M059J (cell line): Measurements from ENCODE around the gene NLRC3. TPM values are rescaled to one million over a fixed set of nuclear protein-coding genes. Genes with fewer than 3 reads are reported as not detected.
"Not testable (repeated sequence)": the region's sequence is repeated elsewhere in the genome, so short reads cannot be mapped to it uniquely, and the experiment has no call there.

Experiments
- DNase-seq: peaks from one replicate; pipeline ENCODE4 v3.0.0-alpha.2; 2012; ENCODE audit warnings: low read depth
- total RNA-seq: library from RNA; depleted of rRNA; stranded (reverse); fragments of >200 nt; shearing (Covaris generic); gene quantifications from 2 replicates; pipeline ENCODE4 v1.2.3, GENCODE V29; 2014; rRNA removed

Gene NLRC3, protein sequence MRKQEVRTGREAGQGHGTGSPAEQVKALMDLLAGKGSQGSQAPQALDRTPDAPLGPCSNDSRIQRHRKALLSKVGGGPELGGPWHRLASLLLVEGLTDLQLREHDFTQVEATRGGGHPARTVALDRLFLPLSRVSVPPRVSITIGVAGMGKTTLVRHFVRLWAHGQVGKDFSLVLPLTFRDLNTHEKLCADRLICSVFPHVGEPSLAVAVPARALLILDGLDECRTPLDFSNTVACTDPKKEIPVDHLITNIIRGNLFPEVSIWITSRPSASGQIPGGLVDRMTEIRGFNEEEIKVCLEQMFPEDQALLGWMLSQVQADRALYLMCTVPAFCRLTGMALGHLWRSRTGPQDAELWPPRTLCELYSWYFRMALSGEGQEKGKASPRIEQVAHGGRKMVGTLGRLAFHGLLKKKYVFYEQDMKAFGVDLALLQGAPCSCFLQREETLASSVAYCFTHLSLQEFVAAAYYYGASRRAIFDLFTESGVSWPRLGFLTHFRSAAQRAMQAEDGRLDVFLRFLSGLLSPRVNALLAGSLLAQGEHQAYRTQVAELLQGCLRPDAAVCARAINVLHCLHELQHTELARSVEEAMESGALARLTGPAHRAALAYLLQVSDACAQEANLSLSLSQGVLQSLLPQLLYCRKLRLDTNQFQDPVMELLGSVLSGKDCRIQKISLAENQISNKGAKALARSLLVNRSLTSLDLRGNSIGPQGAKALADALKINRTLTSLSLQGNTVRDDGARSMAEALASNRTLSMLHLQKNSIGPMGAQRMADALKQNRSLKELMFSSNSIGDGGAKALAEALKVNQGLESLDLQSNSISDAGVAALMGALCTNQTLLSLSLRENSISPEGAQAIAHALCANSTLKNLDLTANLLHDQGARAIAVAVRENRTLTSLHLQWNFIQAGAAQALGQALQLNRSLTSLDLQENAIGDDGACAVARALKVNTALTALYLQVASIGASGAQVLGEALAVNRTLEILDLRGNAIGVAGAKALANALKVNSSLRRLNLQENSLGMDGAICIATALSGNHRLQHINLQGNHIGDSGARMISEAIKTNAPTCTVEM
- not detected in 2 replicates for total RNA-seq

DNA sequence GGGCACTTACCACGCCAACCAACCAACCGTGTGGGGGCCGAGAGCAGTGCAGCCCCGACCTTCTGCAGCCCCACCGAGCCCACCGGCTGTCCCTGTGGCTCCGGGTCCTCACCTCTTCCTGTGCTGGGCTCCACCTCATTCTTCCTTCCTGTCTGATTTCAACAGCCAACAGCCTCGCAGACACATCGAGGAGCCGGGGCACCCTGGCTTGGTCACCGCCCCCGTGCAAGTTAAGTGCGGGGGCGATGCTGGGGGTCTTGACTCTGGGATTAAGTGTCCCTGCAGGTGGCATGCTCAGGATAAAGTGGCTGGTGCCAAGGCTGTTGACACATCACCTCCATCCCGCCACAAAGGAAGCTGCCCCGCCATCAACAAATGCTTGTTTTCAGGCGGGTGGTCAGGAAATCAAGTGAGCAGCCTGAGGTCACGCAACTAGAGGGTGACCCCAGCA lies at the start of gene NLRC3:
TSS of gene NLRC3 (minus strand) at position 102 of the 451 bp plus-strand sequence. CDS start 12,367 bp downstream, outside the sequence.
- DNase-seq: no peak

DNA sequence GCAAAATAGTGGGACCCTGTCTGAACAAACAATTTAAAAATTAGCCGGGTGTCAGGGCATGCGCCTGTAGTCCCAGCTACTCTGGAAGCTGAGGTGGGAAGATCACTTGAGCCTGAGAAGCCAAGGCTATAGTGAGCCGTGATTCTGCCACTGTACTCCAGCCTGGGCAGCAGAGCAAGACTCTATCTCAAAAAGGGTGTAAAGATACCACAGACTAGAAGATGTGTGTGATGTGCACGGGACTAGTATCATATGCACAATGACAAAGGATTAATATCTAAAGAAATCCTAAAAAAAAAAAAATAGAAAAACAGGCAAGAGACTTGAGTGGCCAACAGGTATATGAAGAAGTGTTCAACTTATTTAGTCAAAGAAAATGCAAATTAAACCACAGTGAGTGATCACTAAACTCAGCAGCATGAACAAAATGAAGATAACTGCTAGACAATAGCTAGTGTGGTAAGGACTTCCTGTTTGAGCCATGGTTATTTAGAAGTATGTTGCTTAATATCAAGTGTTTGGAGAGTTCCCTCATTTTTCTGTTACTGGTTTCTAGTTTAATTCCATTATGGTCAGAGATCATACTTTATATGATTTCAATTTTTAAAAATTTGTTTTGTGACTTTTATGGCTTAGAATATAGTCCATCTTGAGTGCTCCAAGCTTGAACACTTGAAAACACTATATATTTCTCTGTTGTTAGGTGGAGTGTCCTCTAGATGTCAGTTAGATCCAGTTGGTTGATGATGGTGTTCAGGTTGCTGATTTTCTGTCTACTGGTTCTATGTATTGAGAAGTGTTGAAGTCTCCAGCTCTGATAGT lies 48.9 kb upstream of the NLRC3 start:
- DNase-seq: peak; percentile 18

DNA sequence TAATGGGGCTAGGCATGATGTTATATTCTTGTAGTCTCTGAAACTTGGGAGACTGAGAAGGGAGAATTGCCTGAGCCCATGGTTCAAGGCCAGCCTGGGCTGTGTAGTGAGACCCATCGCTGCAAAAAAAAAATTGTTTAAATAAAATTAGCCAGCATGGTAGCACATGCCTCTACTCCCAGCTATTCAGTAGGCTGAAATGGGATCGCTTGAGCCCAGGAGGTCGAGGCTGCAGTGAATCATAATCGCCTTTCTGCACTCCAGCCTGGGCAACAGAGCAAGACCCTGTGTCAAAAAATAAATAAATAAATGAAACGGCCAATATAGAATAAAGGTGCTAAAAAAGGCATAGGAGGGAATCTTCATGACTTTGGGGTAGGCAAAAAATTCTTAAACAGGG lies 48.1 kb upstream of the NLRC3 start:
- no peak for DNase-seq

DNA sequence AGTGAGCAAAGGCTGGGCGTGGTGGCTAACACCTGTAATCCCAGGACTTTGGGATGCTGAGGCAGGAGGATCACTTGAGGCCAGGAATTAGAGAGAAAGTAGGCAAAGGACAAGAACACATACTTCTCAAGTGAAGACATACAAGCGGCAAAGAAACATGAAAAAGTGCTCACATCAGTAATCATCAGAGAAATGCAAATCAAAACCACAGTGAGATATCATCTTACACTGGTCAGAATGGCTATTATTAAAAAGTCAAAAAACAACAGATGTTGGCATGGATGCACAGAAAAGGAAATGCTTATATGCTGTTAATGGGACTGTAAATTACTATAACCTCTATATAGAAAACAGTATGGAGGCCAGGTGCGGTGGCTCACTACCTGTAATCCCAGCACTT lies 46.4 kb upstream of the NLRC3 start:
- peak; percentile 8 for DNase-seq

DNA sequence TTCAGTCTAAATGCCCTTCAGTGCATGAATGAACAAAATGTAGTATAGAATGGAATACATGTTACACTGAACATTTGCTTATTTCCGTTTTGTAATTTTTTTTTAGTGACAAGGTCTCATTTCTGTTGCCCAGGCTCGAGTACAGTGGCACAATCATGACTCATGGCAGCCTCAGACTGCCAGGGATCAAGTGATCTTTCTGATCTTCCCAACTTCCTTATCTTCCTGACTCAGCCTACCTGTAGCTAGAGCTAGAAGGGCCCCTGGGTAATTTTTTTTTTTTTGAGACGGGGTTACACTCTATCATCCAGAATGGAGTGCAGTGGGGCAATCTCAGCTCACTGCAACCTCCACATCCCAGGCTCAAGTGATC lies 41.6 kb upstream of the NLRC3 start:
- DNase-seq: peak; percentile 79

DNA sequence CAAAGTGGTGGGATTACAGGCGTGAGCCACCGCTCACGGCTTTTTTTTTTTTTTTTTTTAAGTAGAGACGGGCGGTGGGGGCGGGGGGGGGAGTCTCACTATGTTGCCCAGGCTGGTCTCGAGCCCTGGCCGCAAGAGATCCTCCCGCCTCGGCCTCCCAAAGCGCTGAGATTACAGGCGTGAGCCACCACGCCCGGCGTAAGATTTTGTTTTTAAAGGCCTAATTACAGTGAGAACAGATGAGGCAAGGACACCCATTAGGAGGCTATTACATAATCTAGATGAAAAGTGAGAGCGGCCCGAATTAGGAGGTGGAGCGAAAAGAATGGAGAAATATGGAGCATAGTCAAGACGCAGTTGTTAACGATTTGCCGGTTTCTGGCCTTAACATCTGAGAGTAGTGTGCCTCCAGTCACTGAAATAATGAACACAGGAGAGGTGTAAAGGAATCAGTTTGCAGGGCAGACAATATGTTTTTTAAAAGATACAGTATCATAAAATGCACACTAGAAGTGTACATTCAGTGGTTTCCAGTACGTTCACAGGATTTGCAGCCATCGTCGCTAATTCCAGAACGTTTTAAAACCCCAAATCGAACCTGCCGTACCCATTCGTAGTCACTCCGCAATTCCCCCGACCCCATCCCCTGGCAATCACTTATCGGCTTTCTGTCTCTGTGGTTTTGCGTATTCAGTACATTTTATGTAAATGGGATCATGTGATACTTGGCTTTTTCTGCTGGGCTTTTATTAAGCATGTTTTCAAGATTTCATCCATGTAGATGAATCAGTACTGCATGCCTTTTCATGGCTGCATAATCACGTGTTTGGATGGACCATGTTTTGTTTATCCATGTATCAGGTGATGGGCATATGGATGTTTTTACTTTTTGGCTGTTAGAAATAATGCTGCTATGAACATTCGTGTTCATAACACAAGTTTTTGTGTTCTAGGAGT lies 35.6 kb upstream of the NLRC3 start:
- DNase-seq: no peak

DNA sequence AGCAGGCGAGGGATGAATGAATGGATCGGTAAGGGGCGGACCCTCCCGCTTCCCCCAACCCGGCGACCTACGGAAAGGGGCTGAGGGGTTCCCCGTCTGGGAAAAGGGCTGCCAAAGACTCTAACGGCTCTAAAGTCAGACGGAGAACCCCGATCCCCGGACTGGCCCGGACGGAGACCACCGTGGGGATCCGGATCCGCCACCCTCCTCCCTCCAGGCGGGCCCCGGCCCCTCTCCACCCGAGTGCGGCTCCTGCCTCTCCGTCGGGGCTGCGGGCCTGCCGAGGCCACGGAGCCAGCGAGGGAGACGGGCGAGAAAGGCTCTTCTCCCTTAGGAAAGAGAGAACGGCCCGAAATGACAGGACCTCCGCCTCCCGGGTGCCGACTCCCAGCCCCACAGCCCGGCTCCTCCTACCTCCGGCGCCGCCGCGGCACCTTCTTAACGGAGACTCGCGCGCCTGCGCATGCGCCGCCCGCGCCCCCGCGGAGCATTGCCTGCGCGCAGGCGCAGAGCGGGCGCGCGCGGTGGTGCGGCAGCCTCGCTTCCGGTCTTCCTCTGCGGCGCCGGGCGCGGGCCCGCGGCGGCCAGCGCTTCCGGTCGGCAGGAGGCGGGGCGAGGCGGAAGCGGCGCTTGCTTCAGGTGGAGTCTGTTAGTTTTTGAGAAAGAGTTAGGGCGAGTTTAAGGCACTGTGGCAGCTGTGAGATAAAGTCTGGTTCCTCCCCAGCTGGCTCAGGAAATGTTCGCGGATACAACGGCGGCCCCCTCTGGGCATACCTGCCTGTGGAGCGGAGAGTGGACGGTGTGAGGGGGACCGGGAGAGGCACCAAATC lies 34.2 kb upstream of the NLRC3 start, which contains the start of gene SLX4:
TSS of gene SLX4 (minus strand) at position 461 of the 830 bp plus-strand sequence. CDS start 2,642 bp downstream, outside the sequence.
- peak; percentile 91 for DNase-seq

DNA sequence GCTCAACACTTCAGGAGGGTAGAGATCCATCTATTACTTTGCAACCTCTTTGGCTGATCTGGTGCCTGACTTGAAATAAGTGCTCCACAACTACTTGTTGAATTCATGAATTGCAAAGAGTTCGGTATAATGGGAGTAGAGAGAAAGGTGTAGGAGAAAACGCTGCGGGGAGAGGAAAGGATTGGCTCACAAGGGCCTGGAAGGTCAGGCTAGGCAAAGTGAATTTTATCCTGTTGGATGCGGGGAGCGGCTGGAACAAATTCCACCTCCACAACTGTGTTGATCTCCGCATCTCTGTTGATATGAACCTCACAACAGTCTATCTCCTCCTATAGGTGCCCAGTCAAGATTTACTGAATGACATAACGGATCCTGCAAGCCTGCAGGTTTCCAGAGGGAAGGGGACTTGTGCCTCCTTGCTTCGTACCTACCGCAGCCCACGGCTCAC lies 33.5 kb upstream of the NLRC3 start:
- DNase-seq: peak; percentile 26

DNA sequence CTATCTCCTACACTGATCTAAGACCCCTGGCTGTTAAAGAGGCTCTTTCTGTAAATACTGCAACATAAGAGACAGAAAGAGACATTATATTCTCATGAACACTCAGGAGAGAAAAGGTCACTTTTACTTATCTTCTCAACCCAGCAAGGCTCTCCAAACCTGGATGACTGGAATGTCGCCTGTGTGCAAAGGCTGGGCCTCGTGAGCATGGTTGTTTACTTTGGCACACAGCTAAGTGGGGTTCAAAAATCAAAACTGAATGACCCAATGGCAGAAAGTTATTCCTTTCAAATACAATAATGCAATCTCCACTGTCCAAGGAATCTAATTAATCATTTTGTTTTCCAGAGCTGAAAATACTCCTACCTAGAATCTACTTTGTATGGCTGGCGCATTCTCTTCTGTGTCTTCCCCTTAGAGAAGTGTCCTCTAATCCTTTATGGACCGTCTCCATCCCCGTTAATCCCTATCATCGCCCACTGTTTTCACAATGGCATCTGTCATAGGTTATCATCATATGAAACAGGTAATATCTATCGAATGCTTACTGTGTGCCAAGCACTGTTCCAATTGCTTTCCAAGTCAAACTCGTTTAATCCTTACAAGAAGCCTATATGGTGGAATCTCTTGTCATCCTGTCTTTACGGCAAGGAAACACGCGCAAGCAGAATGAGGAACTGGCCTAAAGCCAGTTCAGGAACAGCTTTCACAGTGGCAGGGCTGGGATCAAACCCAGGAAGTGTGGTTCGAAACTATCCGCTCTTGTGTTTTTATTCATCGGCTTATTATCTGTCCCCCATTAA lies 32.9 kb upstream of the NLRC3 start:
- no peak for DNase-seq

DNA sequence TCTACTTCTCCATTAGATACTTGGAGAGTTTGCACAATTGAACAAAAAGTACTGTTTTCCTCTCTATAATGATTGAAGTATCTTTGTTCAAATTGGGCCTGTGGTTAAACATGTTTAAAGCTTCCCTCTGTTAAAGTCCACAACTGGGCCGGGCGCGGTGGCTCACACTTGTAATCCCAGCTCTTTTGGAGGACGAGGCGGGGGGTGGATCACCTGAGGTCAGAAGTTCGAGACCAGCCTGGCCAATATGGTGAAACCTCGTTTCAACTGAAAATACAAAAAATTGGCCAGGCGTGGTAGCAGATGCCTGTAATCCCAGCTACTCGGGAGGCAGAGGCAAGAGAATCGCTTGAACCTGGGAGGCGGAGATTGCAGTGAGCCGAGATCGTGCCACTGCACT lies 31.8 kb upstream of the NLRC3 start:
- DNase-seq: not testable (repeated sequence)

DNA sequence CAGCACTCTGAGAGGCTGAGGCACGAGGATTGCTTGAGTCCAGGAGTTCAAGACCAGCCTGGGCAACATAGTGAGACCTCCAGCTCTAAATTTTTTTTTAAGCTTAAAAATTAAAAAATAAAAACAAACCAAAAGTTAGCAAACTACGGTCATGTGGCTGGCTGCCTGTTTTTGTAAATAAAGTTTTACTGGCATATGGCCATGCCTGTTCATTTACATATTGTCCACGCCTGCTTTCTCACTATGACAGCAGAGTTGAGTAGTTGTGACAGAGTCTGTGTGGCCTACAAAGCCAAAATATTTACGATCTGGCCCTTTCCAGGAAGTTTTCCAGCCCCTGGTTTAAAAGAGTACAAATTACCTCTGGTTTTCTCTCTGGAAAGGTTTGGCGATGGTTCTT lies 30.9 kb upstream of the NLRC3 start:
- no peak for DNase-seq

DNA sequence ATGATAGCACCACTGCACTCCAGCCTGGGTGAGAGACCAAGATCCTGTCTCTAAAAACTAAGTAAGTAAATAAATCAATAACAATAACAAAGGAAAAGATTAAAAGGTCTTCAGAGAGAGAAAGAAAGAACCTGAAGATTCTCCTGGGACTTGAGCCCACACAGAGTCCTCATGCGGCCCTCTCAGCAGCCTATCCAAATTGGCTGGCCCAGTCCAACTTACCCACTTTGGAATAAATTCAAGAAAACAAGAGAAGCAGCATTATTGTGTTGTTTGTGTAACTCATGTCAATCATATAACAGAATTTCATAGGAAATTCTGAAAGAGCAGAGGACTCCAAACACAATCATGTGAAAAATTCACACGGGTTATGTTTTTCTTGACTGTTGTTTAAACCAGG lies 30.4 kb upstream of the NLRC3 start:
- no peak for DNase-seq

DNA sequence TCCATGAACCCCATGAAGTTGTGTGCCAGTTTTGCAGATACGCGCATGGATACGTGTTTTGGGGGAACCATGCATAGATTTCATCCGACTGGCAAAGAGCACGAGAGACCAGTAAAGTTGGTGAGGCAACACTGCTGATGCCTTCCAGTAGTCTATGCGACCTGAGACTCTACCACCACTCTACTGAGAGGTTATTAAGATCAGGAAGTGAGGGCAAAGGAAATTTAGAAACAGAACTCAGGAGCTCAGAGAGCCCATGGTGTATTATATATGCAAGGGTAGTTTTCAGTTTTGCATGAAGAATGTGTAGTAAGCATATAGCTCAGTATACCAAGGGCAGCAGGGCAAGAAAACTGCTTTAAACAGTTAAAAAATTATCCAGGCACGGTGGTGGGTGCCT lies 30.0 kb upstream of the NLRC3 start:
- DNase-seq: no peak

DNA sequence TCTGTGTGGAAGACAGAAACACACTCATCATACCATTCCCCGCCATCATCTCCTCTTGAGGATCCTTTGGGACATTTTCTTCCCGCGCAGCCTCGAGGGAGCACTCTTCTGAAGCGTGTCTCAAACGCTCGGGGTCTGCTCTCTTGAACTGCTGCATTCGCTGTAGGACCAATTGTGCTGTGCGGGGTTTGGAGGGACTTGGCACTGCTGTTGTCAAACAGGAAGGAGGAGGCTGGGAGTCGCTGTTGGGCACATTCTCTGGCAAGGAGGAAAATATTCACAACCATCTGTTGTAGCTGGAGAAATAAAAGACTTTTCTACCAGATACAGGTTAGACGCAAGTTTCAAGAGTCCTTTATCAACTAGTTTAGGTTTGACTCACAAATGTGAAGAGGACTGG lies 29.2 kb upstream of the NLRC3 start:
- DNase-seq: no peak

DNA sequence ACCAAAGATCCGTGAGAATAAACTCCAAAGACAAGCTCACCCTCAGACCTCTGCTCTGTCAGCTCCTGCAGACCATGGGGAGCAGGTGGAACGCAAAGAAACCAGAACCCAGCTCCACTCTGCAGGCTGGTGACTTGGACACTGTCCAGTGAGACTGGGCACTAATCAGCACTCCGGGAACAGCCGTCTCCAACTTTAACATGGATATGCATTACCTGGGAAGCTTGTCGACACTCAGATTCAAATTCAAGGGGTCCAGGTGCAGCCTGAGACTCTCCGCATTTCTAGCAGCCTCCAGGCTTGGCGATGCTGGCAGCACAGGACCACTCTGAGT lies 25.1 kb upstream of the NLRC3 start:
- no peak for DNase-seq

DNA sequence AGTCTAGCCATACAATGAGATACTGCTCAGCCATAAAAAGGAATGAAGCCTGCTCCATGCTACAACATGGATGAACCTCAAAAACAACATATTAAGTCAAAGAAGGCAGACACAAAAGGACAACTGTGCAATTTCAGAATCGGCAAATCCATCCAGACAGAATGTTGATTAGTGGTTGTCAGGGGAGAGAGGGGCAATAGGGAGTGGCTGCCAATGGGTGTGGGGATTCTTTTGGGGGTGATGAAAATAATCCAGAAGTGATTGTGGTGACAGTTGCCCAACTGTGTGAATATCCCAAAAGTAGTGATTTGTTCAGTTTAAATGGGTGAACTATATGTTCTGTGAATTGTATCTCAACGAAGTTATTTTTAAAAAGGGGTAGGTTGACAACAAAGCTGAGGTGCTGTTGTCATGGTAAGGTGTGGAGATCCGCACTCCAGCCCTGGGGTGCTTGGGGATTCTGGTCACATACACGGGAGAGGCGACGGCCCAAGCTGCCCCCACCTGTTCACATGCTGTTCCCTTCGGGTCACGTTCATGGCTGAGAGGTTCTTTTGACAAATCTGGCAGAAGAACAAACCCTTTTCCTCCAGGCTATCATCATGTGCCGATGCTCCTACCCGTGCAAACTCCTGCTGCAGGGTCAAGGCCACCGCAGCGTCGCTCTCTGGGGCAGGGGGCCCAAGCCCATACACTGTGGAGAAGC lies 24.6 kb upstream of the NLRC3 start:
- no peak for DNase-seq

DNA sequence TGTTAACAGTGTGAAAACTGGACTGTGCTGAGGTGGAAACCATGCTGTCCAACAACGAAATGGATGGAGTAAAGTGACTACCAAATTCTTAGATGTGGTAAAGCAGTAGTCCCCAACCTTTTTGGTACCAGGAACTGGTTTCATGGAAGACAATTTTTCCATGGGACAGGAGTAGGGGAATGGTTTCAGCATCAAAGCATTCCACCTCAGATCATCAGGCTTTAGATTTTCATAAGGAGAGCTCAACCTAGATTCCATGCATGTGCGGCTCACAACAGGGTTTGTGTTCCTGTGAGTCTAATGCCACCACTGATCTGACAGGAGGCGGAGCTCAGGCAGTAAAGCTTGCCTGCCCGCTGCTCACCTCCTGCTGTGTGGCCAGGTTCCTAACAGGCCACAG lies 22.7 kb upstream of the NLRC3 start:
- no peak for DNase-seq

DNA sequence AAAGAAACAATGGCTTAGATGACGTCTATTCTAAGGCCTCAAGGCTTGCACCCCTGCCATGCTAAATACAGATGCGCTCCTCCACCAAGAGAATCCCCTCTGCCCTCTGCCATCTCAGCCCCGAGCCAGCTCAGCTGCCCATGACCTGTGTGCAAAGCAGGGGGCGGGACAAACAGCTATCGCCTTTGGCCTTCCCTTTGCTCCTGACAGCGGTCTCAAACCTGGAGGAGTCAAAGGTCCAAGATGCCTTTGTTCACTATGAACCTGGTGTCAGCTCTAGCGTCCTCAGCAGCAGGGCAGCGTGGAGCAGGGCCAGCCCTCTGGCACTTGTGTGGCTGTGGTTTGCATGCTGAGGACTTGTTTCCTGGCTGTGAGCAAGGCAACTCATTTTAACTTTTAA lies 21.9 kb upstream of the NLRC3 start:
- DNase-seq: no peak
